ENCODE data around the gene SAAL1. TPM values are rescaled to one million over a fixed set of nuclear protein-coding genes. Genes with fewer than 3 reads are reported as not detected.

SAAL1 gene
- total RNA-seq, 4 donors from 2014 or later: 9.6 to 13.0 (median 12.8) TPM

DNA sequence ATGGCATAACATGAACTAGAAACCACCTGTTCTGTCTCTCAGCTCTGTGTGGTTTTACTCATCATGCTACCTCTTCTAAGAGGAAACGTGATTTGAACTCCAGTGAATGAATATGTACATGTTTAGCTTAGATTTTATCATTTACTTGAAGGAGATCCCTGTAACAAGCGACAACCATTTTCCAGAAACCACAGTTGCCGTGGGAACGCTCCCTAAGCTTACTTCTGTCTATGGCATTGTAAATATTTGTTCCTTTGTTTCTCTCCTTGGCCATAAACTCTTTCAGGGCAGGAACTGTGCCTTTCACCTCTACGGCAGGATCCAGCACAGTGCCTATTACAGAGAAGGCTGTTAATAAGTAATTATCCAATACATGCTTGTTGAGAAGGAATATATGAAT, 42.8 kb downstream of the SAAL1 start:
- WGBS, 2 donors: 58 to 70% methylated on average over 5 of the region's 5 CpGs
- intact Hi-C loops (cut with DNase I): no loop called here
- no peak for DNase-seq

DNA sequence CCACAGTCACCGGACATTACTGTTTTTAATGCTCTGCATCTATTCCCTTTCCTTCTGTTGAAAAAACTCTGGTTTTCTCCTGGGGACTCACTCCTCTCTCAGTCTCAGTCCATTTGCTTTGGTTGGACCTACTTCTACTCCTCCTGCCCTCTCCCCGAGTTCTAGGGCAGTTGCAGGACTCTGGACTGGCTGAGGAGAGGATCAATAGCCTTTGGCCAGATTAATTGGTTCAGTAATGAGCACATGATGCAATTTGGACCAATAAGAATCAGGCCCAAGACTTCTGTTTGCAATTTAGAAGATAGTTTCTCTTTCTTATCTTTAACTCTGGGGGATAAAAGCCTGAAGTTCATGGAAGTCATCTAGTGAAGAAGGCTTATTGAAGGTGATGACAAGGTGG, 44.5 kb downstream of the SAAL1 start:
- Histone ChIP-seq H3K4me3 (no peak overlapping the region), H3K27ac (no peak overlapping the region), H3K36me3 (no peaks in the 10 kb centered on the region), H3K27me3 (no peaks in the 10 kb centered on the region), H3K9me3 (no peaks in the 10 kb centered on the region), H3K4me1 (no peaks in the 10 kb centered on the region)
- 77 to 81% methylated on average over 2 of the region's 2 CpGs for WGBS, 2 donors
- intact Hi-C loops (cut with DNase I): no loop called here
- DNase-seq: no peak
- TF ChIP-seq POLR2A (IDR thresholded peaks at IDR 0.05): no peak
- TF ChIP-seq, protein P1, sequence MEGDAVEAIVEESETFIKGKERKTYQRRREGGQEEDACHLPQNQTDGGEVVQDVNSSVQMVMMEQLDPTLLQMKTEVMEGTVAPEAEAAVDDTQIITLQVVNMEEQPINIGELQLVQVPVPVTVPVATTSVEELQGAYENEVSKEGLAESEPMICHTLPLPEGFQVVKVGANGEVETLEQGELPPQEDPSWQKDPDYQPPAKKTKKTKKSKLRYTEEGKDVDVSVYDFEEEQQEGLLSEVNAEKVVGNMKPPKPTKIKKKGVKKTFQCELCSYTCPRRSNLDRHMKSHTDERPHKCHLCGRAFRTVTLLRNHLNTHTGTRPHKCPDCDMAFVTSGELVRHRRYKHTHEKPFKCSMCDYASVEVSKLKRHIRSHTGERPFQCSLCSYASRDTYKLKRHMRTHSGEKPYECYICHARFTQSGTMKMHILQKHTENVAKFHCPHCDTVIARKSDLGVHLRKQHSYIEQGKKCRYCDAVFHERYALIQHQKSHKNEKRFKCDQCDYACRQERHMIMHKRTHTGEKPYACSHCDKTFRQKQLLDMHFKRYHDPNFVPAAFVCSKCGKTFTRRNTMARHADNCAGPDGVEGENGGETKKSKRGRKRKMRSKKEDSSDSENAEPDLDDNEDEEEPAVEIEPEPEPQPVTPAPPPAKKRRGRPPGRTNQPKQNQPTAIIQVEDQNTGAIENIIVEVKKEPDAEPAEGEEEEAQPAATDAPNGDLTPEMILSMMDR (IDR thresholded peaks at IDR 0.05): no peak

More for the DNA sequence above, 42.8 kb downstream of the SAAL1 start:
- no peaks in the 10 kb centered on the region for H3K9me3 ChIP-seq
- no peaks in the 10 kb centered on the region for H3K4me1 ChIP-seq
- no peak for TF ChIP-seq POLR2A (IDR thresholded peaks at IDR 0.05)
- TF ChIP-seq, protein P1 (IDR thresholded peaks at IDR 0.05): no peak
- no peak overlapping the region for H3K27ac ChIP-seq
- H3K4me3 ChIP-seq: no peak overlapping the region
- H3K36me3 ChIP-seq: no peaks in the 10 kb centered on the region
- no peaks in the 10 kb centered on the region for H3K27me3 ChIP-seq

DNA sequence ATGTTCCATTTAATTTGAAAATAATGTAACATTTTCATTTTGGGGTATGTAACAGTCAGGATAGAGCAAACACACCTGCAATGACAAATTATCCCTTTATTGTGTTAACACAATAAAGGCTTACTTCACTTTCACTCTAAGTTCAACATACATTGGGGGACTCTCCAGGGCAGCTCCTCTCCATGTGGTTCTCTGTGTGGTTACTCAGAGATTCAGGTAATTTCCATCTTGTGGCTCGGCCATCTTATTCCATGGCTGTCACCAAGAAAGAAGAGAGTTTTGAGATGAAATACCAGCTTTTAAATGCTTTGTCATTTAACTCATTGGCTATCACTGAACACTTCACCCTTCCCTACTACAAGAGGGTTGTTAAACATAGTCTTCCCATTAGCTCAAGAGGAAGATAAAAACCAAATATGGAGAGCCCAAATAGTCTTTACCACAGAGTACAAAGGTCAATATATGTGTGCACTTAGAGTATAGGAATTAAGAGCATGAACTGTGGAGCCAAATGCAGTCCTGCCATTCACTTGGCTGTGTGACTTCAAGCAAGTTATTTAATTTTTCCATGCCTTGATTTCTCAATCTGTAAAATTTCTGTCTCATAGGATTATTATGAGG, 49.2 kb downstream of the SAAL1 start:
- Histone ChIP-seq H3K27me3 (no peaks in the 10 kb centered on the region), H3K27ac (no peak overlapping the region), H3K36me3 (no peaks in the 10 kb centered on the region), H3K9me3 (no peaks in the 10 kb centered on the region), H3K4me3 (no peak overlapping the region), H3K4me1 (no peaks in the 10 kb centered on the region)
- intact Hi-C loops (cut with DNase I): no loop called here
- TF ChIP-seq, protein P1 (IDR thresholded peaks at IDR 0.05): no peak
- TF ChIP-seq POLR2A (IDR thresholded peaks at IDR 0.05): no peak
- 50 to 58% methylated on average over 1 of the region's 1 CpG for WGBS, 2 donors
- no peak for DNase-seq

DNA sequence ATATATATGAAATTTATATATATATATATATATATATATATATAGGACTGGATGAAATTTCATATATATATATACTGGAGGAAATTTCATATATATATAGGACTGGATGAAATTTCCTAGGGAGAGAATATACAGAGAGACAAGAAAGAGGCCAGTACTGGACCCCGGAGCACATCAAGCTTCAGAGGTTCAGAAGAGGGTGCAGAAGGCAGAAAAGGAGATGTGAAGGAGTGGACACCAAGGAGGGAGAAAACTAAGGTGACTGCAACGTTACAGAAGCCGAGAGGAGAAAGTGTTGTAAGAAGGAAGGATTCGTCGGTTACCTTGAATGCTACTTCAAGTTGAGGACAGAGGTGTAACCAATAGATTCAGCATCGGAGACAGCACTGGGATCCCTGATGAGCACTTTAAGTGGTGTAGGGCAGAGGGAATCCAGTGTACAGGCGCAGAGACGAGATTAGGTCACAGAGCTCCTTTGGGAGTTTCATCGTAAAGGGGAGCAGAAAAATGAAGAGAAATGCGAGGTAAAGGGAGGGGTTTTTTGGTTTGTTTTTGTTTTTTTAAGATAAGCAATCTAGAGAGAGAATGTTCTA, 51.3 kb downstream of the SAAL1 start:
- Histone ChIP-seq H3K36me3 (no peaks in the 10 kb centered on the region), H3K9me3 (no peaks in the 10 kb centered on the region), H3K4me3 (no peak overlapping the region), H3K27me3 (no peaks in the 10 kb centered on the region), H3K4me1 (no peaks in the 10 kb centered on the region), H3K27ac (no peak overlapping the region)
- 85 to 92% methylated on average over 10 of the region's 10 CpGs for WGBS, 2 donors
- TF ChIP-seq, protein P1 (IDR thresholded peaks at IDR 0.05): no peak
- TF ChIP-seq POLR2A (IDR thresholded peaks at IDR 0.05): no peak
- DNase-seq: no peak
- intact Hi-C loops (cut with DNase I): no loop called here

DNA sequence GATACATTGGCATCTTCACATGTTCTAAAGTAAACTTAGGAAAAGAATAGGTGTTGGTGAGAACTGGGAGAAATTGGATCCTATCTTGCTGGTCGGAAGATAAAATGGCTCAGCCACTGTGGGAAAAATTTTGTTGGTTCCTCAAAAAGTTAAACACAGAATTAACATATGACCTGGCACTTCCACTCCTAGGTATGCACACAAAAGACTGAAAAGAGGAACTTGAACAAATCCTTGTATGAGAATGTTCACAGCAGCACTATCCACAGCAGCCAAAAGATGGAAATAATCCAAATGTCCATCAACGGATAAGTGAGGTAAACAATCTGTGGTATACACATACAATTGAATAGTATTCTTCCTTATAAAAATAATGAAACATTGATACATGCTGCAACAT, 55.0 kb downstream of the SAAL1 start:
- 39 to 55% methylated on average over 2 of the region's 2 CpGs for WGBS, 2 donors
- H3K27me3 ChIP-seq: peaks cover 0 to 35% (median 3%) of the 10 kb centered on the region in 4 donors
- no peak for DNase-seq
- no peak overlapping the region for H3K4me3 ChIP-seq
- H3K36me3 ChIP-seq: no peaks in the 10 kb centered on the region
- intact Hi-C loops (cut with DNase I): no loop called here
- H3K4me1 ChIP-seq: peaks cover 0 to 9% (median 0%) of the 10 kb centered on the region in 3 donors
- no peaks in the 10 kb centered on the region for H3K9me3 ChIP-seq
- no peak overlapping the region for H3K27ac ChIP-seq
- no peak for TF ChIP-seq POLR2A (IDR thresholded peaks at IDR 0.05)
- TF ChIP-seq, protein P1 (IDR thresholded peaks at IDR 0.05): no peak
